Stimulated activated CD8-positive, alpha-beta memory T cell treated with anti-CD3 and anti-CD28 coated beads, Interleukin-12 subunit alpha, Interleukin-12 subunit beta, amount 100 ng/mL, for 4 hours (primary cell): ENCODE measurements around the gene PABPC3.

Experiments used
- DNase-seq: peaks from one replicate; pipeline ENCODE4 v3.0.0-alpha.2; 2020; ENCODE audit warnings: low read depth

The PABPC3 gene

DNA sequence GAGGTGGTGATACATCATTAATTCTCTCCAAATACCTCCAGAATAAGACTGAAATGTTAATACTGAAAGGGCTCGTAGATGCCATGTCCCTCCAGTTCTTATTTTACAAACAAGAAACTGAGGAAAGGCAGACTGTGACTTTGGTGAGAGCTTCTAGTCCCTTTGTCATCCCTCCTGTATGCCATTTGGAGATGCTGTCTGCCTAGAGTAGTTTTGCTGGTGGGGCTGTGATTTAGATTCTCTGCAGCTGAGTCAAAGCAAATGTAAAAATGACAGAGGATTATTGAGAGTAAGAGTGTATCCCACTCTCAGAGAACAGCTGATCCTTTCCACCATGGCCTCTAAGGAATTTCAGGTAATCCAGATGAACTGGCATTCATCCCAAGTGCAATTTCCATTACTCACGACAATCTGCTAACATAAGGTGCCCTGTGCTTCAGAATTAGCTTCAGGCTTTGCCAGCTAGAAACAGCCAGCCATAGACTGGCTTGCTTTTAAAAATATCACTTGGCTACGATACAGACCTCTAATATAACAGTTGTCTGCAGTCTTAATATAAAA lies 16.8 kb downstream of the PABPC3 start:
- no peak for DNase-seq

DNA sequence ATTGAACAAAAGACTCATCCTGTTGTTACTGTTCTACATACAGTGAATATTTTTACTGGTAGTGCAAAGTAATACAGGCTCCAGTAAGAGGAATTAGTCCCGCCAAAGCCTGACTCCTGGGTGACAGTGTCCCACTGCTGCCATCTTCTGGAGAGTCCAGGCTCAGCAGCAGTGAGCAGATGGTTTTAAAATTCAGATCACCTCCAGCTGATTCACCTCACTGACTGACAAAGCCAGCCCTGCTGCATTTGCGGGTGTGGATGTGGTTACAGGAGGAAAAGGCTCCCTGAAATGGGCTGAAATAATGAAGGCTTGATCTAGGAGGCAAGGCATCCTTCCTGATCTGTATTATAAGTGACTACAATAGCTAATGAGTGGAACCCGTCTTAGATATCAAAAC lies 18.3 kb downstream of the PABPC3 start:
- DNase-seq: peak; percentile 4

DNA sequence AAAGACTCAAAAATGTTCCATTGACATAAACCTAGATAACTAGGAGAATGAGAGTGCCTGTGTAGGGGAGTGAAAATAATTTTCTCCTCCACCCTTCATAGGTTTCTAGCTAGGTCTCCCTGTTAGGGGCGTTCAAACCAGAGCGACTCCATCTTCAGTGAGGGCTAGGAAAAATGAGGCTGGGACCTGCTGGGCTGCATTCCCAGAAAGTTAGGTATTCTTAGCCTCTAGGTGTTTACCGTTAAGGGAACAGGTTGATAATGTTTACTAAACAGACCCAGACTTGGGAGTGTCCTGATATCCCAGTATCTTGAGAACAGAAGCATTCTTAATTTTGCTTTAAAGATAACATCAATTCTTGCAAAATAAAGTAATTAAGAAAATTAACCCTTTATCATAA lies 20.1 kb downstream of the PABPC3 start:
- no peak for DNase-seq

DNA sequence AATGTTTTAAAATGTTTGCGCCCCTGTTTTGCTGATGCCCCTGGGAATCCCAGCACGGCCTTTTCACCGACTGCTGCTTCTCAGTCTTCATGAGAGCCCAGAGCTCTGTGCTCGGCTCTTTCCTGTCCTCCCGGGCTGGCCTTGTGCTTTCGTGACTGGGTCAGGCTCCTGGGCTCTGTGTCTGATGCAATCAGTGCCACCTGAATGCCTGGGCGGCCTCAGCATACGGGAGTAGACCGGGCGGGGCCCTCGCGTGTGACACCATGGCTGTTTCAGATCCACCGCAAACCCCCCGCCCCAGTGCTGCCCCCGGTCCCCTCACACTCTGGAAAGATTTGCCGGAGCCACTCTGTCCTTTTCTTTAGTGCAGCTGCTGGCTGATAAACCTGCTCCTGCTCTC lies 21.4 kb downstream of the PABPC3 start:
- DNase-seq: no peak

DNA sequence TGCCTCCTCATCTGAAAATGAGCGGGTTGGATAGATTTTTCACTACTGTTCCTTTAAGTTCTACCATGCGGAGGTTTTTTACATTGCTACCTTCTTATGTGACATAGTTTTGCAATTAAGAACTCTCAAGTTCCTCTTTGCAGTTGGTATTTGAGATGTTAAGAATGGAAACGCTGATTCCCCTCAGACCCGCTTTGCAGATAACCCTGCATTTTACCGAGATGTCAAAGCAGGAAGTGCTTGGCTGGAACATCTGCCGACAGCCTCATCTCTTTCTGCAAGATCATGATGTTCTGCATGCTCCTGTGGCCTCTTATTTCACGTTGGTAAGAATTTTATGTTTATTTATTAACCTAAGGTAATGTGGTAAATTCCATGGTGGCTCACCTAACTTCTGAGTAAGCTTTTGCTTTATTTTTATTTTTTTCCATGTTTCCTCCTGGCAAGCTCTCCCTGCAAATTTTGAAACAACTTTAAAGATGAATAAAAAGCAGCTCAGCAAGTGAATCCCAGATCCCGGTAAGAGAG lies 22.5 kb downstream of the PABPC3 start:
- DNase-seq: no peak

DNA sequence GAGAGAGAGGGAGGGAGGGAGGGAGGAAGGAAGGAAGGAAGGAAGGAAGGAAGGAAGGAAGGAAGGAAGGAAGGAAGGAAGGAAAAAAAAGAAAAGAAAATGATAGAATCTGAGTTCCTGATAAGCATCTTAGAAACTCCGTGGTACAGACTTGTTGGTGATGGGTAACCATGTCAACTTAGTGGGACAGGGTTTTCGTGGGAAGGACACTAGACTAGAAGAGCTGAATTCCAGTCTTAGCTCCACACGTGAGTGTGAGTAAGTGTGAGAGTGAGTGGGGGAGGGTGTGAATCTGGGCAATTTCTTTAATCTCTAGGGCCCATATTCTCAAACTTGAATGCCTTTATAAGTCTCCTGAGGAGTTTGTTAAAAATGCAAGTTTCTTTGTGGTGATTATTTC lies 35.0 kb downstream of the PABPC3 start:
- no peak for DNase-seq

DNA sequence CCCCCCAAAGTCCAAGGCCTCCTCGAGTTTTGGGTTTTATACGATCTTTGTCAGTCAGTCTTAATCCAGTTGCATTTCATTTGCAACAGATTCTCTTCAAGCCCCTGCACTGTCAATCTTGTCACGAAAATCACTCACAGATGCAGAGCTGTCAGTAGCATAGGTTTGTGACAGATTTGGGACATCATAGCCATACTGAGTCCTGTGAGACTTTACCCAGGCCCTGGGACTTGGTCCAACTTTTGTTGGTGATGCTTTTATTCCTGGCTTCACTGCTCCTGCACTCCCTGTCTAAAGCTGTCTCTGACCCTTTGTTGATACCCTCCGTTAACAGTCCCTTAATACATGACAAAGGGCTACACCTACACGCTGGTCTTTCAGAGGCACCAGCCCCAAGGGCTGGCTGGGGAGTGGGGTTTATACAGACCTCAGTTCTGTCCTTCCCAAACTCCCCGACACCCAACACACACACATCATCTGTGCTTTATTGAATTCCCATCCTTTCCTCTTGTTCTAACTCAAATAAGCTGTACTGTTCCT lies 36.0 kb downstream of the PABPC3 start:
- no peak for DNase-seq

DNA sequence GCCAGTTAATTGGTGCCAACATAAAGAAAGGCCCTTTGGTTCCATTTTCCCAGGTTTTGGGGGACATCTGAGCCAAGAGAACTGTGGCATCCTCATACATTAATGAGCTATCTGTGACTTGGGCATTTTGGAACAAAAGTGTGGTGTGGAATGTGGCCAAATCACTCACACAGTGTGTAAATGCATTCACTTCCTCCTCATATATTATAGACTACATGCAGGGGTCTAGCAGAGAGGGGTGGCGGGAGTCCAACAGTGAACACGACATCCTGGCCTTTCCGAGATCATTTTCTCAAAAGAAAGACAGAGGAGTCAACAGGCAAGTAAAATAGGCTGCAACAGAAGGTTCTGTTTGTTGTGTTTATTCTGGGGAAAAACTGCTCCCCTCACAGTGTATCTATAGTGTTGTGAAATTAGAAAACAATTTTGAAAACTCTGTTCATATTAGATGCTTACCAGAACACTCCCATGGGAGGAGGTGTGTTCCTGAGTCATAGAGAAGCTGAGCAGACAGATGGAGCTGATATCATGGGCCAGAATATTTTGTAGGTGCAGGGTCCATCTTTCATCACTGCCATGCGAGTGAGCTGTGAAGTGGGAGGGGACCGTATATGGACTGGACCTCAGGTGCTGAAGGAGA lies 36.9 kb downstream of the PABPC3 start:
- DNase-seq: no peak

DNA sequence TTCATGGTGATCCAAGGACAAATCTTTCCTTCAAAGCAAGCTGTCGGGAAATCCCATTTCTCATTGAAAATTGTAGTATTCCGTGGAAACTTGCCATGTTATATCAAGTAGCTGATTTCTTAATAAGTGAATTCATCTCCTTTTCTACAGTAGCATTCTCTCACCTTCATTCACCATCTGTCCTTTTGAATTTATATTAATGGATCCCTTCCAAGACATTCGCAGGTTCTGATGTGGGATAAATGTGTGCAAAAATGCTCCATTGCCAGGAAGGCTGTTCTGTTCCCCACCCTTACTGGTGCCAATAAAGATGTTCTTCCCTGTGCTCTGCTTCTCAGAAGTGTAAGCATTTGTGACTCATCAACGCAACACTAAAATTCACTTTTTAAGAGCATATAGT lies 40.0 kb downstream of the PABPC3 start:
- no peak for DNase-seq

DNA sequence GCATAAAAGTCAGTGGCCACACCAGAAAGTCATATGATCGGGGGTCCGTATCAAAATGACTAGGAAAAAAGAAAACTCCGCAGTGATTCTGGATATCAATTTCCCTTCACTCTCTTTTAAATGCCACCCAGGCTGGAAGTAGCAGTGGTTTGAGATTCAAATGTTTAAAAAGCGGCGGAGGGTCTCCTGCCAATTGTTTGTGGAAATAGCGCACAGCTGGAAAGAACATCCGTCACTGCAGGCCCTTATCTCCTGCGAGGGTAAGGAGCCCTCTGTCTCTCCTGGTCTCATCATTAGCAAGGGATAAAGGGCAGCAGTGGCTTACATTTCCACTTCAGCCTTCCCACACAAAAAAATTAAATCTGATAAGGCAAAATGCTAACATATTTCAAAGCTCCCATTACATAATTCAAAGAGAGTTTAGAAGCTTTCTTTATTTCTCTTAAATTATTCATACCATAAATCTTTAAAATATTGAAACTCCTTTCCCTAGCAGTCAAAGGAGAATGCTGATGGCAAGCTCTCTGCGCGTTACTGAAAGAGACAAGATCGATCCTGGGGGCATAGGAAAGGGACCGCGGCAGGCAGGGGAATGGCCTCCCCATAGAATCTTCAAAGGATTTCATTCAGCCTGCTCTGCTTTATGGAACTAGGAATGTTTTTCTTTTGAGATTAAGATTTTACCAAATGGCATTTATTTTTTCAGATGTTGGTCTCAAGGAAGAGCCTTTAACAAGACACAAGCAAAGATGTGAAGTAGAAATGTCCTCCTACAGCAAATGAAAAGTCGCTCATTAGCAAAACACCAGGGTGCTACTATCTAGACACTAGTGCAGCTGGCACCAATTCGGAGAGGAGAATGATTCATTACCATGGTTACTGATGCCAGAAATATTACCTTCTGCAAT lies 41.2 kb downstream of the PABPC3 start:
- DNase-seq: no peak

DNA sequence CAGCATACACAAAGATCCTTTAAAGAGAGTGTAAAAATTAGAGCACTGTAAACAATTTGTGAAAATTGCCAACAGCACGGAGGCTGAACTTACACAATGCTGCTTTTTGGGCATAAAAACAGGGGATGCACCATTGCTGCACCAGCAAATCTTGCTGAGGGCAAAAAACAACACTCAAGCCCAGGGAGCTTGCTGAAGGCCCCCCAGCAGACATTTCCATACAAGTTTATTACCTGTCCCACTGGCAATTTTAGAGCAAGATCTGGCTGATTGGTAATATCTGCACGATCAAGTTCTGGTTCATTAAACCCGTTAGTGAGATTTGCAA lies 41.8 kb downstream of the PABPC3 start:
- DNase-seq: no peak

DNA sequence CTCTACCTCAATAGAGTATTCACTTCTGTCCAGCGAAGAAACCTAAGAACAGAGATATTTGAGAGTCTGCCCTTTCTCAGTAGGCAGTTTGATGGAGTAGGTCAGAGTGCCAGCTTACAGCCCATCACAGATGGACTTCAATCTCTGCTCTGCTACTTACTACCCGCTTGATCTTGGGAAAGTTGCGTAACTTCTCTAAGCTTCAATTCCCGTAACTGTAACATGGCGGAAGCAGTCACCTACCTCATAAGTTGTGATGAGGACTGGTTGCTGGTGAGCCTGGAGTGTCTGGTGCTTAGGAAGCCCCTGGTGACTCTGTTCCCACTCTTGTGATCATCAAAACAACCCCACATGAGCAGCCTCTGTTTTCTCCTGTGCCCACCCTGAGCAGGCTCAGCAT lies 45.1 kb downstream of the PABPC3 start:
- no peak for DNase-seq

DNA sequence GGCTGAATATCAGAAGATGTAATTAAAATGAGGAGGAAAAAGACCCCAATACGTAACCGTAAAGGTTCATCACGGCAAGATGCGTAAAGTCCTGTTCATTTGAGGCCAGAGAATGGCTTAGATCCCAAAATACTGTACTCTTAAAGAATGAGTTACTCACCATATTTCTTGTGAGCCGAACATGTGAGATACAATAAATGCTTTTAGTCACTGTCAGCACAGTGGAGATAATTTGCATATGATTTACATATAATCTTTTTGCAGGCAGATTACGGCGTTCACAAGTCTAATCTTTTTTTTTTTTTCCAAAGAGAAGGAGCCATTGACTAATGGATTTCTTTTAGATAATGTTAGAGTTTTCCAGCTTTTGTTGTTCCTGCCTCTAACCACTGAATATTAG lies 47.8 kb downstream of the PABPC3 start:
- no peak for DNase-seq

DNA sequence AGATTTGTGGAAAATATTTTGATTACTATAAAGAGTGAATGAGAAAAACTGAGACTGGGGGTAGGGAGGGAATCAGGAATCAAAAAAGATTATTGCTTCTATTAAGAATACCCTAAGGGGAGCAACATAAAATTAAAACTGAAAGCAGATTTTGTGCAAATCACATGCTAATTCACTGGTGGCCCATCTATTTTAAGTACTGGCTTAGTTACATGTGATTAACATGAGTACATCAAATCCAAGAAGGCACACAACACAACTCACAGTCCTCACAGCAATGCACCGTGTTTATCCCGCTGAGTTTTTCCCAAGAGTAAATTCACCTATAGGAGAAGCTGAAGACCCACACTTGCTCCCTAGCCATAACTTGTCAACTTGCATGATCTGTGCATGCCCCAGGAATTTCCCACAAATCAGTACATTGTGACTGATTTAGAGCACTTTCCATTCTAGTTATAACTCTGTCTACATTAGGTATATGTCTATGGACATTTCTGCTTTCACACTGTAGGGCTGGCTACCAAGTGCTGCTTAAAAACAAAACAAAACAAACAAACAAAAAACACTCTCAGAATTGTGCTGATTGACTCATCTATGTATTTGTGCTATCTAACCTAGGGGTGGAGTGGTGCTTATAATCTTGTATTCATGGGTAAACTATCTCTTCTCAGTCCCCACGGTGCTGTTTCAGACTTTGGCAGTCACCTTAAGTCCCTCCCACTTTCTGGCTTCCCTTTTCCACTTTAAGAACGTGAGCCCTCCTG lies 51.9 kb downstream of the PABPC3 start:
- no peak for DNase-seq

DNA sequence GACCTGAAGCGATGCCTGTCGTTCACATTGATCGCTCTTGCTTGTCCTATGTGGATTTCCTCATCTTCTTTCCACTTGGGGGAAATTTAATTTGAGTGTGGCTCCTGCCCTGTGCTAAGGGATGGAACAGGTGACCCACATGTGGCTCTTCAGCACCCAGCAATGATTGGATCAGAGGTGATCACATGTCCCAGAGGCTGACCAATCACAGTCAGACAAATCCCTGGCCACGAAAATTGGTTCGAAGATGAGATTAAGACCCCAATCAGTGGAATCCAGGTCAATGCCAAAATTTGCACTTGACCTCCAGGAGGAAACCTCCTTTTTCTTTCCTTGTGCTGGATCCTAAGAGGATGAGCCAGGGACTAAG lies 52.5 kb downstream of the PABPC3 start:
- DNase-seq: no peak
